ENCODE data around the gene MLC1. TPM values are rescaled to one million over a fixed set of nuclear protein-coding genes. Genes with fewer than 3 reads are reported as not detected.
A peak's percentile ranks its signal among the peaks of the same experiment; 100 is the strongest.

MLC1 gene
- total and polyA plus RNA-seq, 5 donors: 0.14 to 1.2 (median 0.42) TPM; not detected in 1

DNA sequence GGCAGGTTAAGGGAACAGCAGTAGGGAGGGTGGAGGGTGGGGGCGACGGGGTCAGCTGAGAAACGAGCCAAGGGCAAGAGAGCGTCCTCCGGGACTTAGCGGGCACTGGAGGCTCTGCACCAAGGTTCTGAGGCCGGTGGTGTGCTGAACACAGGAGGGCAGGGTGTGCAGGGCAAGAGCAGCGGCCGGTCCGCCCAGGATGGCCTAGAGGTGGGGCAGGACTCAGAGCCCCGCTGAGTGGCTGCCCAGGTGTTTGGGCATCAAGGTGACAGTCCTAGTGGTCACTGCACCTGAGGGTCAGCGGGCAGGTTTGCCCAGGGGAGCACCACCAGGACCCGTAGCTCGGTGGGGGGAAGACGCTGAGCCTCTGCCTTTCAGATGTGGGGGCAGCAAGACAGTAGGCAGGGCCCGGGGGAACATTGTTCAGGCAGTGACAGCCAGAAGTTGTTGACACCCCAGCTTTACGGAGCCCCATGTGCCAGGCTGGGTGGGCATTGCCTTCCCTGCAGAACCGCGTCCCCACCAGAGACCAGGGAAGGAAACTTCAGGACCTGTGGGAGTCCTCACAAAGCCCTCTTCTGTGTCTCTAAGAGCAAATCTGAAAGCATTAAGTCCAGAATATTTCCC lies 22.6 kb downstream of the MLC1 start:
- Histone ChIP-seq H3K9me3 (ENCODE audit: control insufficient read depth, low read length) (no peaks in the 10 kb centered on the region), H3K27me3 (ENCODE audit: control insufficient read depth, insufficient read depth) (no peaks in the 10 kb centered on the region), H3K4me3 (ENCODE audit: low read length) (no peak overlapping the region), H3K27ac (ENCODE audit: low read length) (no peak overlapping the region), H3K4me1 (ENCODE audit: control insufficient read depth, insufficient read depth, low read length) (no peaks in the 10 kb centered on the region)
- WGBS: 92% methylated on average over 19 of the region's 19 CpGs
- intact Hi-C loops (cut with DNase I): no loop called here
- peak in 1 of 3 donors; percentile 41 for DNase-seq
- no peak for ATAC-seq

DNA sequence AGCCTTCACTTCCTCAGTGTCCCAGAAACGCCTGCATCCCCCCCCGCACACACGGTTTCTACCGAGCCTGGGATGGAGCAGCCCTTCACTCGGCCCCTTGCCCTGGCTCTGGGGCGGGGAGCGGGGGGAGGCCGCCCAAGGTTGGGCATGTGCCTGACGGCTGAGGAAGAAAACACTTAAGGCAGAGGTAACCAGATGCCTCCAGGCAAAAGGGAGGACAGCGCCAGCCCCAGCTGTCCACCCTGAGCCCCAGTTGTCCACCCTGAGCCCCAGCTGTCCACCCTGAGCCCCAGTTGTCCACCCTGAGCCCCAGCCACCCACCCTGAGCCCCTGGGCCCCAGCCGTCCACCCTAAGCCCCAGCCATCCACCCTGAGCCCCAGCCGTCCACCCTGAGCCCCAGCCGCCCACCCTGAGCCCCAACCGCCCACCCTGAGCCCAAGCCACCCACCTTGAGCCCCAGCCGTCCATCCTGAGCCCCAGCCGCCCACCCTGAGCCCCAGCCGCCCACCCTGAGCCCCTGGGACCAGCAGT lies 23.3 kb downstream of the MLC1 start:
- H3K4me3 ChIP-seq (ENCODE audit: low read length): no peak overlapping the region
- DNase-seq (peak in 1 of 3 donors; percentile 37), ATAC-seq (no peak)
- no peaks in the 10 kb centered on the region for H3K4me1 ChIP-seq (ENCODE audit: control insufficient read depth, insufficient read depth, low read length)
- intact Hi-C loops (cut with DNase I): no loop called here
- WGBS: 74% methylated on average over 17 of the region's 17 CpGs
- H3K27me3 ChIP-seq (ENCODE audit: control insufficient read depth, insufficient read depth): no peaks in the 10 kb centered on the region
- no peak overlapping the region for H3K27ac ChIP-seq (ENCODE audit: low read length)
- H3K9me3 ChIP-seq (ENCODE audit: control insufficient read depth, low read length): no peaks in the 10 kb centered on the region

- intact Hi-C loops (cut with DNase I): no loop called here
These were observed 23.9 kb downstream of the MLC1 start for GRCh38 chr22:50061141-50061823.

DNA sequence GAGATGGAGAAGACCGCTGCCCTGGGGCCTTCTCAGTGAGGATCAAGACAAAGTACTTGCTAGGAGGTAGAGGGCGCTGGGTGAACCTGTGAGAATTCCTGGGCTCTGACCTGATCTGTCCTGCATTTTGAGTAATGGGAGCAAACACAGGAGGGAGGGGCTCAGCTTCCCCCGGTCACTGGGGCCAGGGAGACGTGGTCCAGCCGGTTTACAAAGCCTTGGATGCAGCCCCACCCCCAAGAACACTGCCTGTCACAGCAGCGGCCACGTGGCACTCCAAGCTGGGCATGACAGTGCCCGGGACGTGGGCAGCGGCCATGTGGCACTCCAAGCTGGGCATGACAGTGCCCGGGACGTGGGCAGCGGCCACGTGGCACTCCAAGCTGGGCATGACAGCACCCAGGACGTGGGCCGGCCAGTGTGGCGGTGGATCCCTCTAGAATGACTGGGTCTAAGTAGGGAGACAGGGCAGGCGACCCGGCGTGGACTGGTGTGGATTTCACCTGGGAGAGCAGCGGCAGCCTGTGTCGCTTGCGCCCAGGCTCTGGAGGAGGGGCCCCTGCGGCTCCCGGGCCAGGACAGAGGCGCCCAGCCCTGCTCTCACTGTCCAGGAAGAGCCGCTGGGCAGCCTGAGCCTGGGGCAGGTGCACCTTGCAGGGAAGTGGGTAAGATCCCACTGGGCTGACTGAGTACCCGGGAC lies 24.6 kb downstream of the MLC1 start:
- peak in 2 of 3 donors; percentile 32 to 42 for DNase-seq
- intact Hi-C loops (cut with DNase I): no loop called here
- ATAC-seq: no peak
- no peaks in the 10 kb centered on the region for H3K9me3 ChIP-seq (ENCODE audit: control insufficient read depth, low read length)
- no peaks in the 10 kb centered on the region for H3K4me1 ChIP-seq (ENCODE audit: control insufficient read depth, insufficient read depth, low read length)
- 84% methylated on average over 28 of the region's 28 CpGs for WGBS
- H3K27ac ChIP-seq (ENCODE audit: low read length): no peak overlapping the region
- H3K27me3 ChIP-seq (ENCODE audit: control insufficient read depth, insufficient read depth): no peaks in the 10 kb centered on the region
- no peak overlapping the region for H3K4me3 ChIP-seq (ENCODE audit: low read length)

More at GRCh38 chr22:50061141-50061823, 23.9 kb downstream of the MLC1 start:
- Histone ChIP-seq H3K27ac (ENCODE audit: low read length) (no peak overlapping the region), H3K4me3 (ENCODE audit: low read length) (no peak overlapping the region), H3K9me3 (ENCODE audit: control insufficient read depth, low read length) (no peaks in the 10 kb centered on the region), H3K27me3 (ENCODE audit: control insufficient read depth, insufficient read depth) (no peaks in the 10 kb centered on the region), H3K4me1 (ENCODE audit: control insufficient read depth, insufficient read depth, low read length) (no peaks in the 10 kb centered on the region)
- WGBS: 67% methylated on average over 27 of the region's 27 CpGs
- no peak for ATAC-seq
- DNase-seq: peak in 2 of 3 donors; percentile 24 to 35

- intact Hi-C loops (cut with DNase I): no loop called here
- Histone ChIP-seq H3K27me3 (ENCODE audit: control insufficient read depth, insufficient read depth) (no peaks in the 10 kb centered on the region), H3K27ac (ENCODE audit: low read length) (no peak overlapping the region), H3K4me1 (ENCODE audit: control insufficient read depth, insufficient read depth, low read length) (no peaks in the 10 kb centered on the region), H3K9me3 (ENCODE audit: control insufficient read depth, low read length) (no peaks in the 10 kb centered on the region), H3K4me3 (ENCODE audit: low read length) (no peak overlapping the region)
- DNase-seq: peak in 1 of 3 donors; percentile 25
- 89% methylated on average over 7 of the region's 7 CpGs for WGBS
- no peak for ATAC-seq
These were observed 25.4 kb downstream of the MLC1 start for GRCh38 chr22:50059881-50060262.

DNA sequence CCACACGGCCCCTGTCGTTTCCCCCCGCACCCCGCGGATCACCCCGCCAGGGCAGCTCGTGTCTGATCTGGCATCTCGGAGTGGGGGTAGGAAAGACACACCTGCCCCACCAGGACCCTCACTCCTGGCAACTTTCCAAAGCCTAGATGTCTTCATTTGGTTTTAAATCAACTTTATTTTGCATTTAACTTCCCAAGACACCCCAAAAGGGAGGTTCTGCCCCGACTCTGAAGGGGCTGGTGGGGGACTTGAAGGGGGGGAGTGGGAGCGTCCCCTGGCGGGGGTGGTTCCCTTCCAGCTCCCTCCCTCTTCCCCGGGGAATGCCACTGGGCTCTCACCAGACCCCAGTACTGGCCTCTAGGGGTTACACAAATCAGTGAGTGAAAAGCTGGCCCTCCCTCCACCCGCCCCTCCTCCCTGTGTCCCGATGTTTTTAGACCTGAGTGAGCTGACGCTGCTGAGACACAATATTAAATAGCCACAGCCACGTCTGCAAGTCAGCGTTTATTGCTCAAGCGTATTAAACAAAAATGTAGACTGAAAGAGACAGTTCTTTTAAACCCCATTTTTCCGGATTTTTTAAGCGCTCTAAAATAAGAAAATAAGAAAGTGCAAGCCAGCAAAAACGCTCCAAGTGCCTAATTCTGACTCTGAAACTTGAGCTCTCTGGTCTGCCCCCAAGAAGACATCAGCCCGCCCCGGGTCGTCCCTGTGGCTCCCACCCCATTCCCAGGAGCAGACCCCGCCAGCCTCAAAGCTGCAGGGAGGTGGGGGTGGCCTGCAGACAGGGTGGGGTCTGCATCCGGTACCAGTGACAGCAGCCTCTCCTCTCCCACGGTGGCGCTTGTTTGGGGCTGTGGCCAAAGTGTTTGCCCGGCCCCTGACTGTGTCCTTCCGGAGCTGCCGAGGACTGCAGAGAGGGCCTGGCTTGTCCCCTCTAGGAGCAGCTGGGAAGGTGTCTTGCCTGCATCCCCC lies 26.0 kb downstream of the MLC1 start:
- Histone ChIP-seq H3K4me3 (ENCODE audit: low read length) (peak overlapping the region; percentile 6), H3K4me1 (ENCODE audit: control insufficient read depth, insufficient read depth, low read length) (no peaks in the 10 kb centered on the region), H3K27ac (ENCODE audit: low read length) (no peak overlapping the region), H3K27me3 (ENCODE audit: control insufficient read depth, insufficient read depth) (no peaks in the 10 kb centered on the region), H3K9me3 (ENCODE audit: control insufficient read depth, low read length) (no peaks in the 10 kb centered on the region)
- intact Hi-C loops (cut with DNase I): no loop called here
- ATAC-seq (peak in 1 of 2 donors; percentile 31), DNase-seq (peak in 2 of 3 donors; percentile 46 to 48)
- 9% methylated on average over 31 of the region's 31 CpGs for WGBS

- Histone ChIP-seq H3K4me3 (ENCODE audit: low read length) (peak within 1 kb of the TSS; percentile 6), H3K27ac (ENCODE audit: low read length) (no peak within 1 kb of the TSS), H3K4me1 (ENCODE audit: control insufficient read depth, insufficient read depth, low read length) (no peaks in the 10 kb centered on the region), H3K27me3 (ENCODE audit: control insufficient read depth, insufficient read depth) (no peaks in the 10 kb centered on the region), H3K9me3 (ENCODE audit: control insufficient read depth, low read length) (no peaks in the 10 kb centered on the region)
- ATAC-seq (peak in 1 of 2 donors; percentile 28), DNase-seq (peak in 2 of 3 donors; percentile 44 to 55)
- 10% methylated on average over 102 of the region's 102 CpGs for WGBS
- intact Hi-C loops (cut with DNase I): no loop called here
These were observed 26.9 kb downstream of the MLC1 start, which contains the start of gene TTLL8 for GRCh38 chr22:50058061-50058905. Gene TTLL8, minus strand, starts transcription at chr22:50058298.

- no peak overlapping the region for H3K4me3 ChIP-seq (ENCODE audit: low read length)
- peak in 2 of 3 donors; percentile 37 to 41 for DNase-seq
- WGBS: 88% methylated on average over 14 of the region's 14 CpGs
- no peaks in the 10 kb centered on the region for H3K27me3 ChIP-seq (ENCODE audit: control insufficient read depth, insufficient read depth)
- H3K4me1 ChIP-seq (ENCODE audit: control insufficient read depth, insufficient read depth, low read length): no peaks in the 10 kb centered on the region
- intact Hi-C loops (cut with DNase I): no loop called here
- no peak for ATAC-seq
- H3K27ac ChIP-seq (ENCODE audit: low read length): no peak overlapping the region
- no peaks in the 10 kb centered on the region for H3K9me3 ChIP-seq (ENCODE audit: control insufficient read depth, low read length)
These were observed 27.8 kb downstream of the MLC1 start for GRCh38 chr22:50057278-50058060.

GRCh38 chr22:50056214-50056972 lies 28.8 kb downstream of the MLC1 start:
- ATAC-seq: no peak
- H3K27ac ChIP-seq (ENCODE audit: low read length): no peak overlapping the region
- H3K9me3 ChIP-seq (ENCODE audit: control insufficient read depth, low read length): no peaks in the 10 kb centered on the region
- peak in 2 of 3 donors; percentile 5 to 47 for DNase-seq
- intact Hi-C loops (cut with DNase I): no loop called here
- no peaks in the 10 kb centered on the region for H3K27me3 ChIP-seq (ENCODE audit: control insufficient read depth, insufficient read depth)
- H3K4me3 ChIP-seq (ENCODE audit: low read length): no peak overlapping the region
- WGBS: 76% methylated on average over 34 of the region's 34 CpGs
- no peaks in the 10 kb centered on the region for H3K4me1 ChIP-seq (ENCODE audit: control insufficient read depth, insufficient read depth, low read length)

Measured in right cardiac atrium (tissue), 5 donors.